Parathyroid adenoma (tissue), 2 donors: ENCODE measurements around the gene NFATC2.

Experiments used
- H2AFZ ChIP-seq: fragments of 300-600 bp; sonication (generic); one replicate; pipeline ENCODE4 v1.7.0; 2017; ENCODE audit warnings: antibody characterized with exemption, mild to moderate bottlenecking
- H3K27ac ChIP-seq: fragments of 300-600 bp; sonication (generic); one replicate; pipeline ENCODE4 v1.7.0; 2017
- H3K27me3 ChIP-seq: fragments of 300-600 bp; sonication (generic); one replicate; pipeline ENCODE4 v1.7.0; 2017; ENCODE audit warnings: low read length; ENCODE audit not compliant: control insufficient read depth, insufficient read depth
- H3K36me3 ChIP-seq: fragments of 300-600 bp; sonication (generic); one replicate; pipeline ENCODE4 v1.7.0; 2017; ENCODE audit warnings: low read length; ENCODE audit not compliant: control insufficient read depth, insufficient read depth
- H3K4me1 ChIP-seq: fragments of 300-600 bp; sonication (generic); one replicate; pipeline ENCODE4 v1.7.0; 2017; ENCODE audit warnings: control low read depth
- H3K4me2 ChIP-seq: fragments of 300-600 bp; sonication (generic); one replicate; pipeline ENCODE4 v1.7.0; 2017; ENCODE audit warnings: low read length
- H3K4me3 ChIP-seq: fragments of 300-600 bp; sonication (generic); one replicate; pipeline ENCODE4 v1.7.0; 2017; ENCODE audit warnings: low read depth, low read length
- H3K79me2 ChIP-seq: fragments of 300-600 bp; sonication (generic); one replicate; pipeline ENCODE4 v1.7.0; 2017; ENCODE audit warnings: control low read depth
- H3K9ac ChIP-seq: fragments of 300-600 bp; sonication (generic); one replicate; pipeline ENCODE4 v1.7.0; 2017; ENCODE audit warnings: mild to moderate bottlenecking
- H3K9me3 ChIP-seq: fragments of 300-600 bp; sonication (generic); one replicate; pipeline ENCODE4 v1.7.0; 2017; ENCODE audit warnings: low read length; ENCODE audit not compliant: control insufficient read depth
- TF ChIP-seq, protein P1 (sequence below): fragments of 300-600 bp; sonication (generic); IDR thresholded peaks from one replicate; pipeline ENCODE4 v1.7.0; 2017; ENCODE audit warnings: antibody characterized with exemption, mild to moderate bottlenecking
- donor health status: primary hyperparathyroidism.

The NFATC2 gene

DNA sequence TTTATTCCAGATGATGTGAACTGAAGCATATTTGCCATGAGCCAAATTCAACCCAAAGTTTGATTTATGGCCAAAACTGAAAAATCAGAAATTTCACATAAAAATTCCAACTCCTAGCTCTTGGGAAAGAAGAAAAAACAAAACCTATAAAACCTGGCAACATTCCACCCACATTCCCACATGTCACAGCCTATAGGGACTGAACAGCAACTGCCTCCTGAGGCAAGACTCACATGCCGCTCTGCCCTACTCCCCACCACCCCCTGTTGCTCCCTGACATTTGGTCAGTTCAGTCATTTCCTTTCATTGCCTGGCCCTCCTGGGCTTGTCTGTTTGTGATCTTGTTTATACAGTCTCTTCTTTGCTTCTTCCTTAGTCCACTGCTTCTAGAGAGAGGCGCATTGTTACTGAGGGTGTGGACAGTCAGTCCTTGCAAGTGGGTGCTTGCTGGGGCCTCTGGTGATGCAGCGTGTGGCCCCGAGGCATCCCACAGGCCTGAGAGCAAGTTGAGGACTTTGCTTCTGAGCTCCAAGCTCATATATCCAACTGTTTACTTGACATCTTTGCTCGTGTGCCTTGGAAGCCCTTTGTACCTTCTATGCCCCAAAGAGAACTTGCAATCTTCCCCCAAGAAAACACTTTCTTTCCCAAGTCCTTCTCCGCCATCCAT lies 31.4 kb downstream of the NFATC2 start:
- no peaks in the 10 kb centered on the region for H3K79me2 ChIP-seq
- no peaks in the 10 kb centered on the region for H3K27me3 ChIP-seq
- no peak overlapping the region for H3K4me3 ChIP-seq
- no peaks in the 10 kb centered on the region for H3K9me3 ChIP-seq
- H3K36me3 ChIP-seq = no peaks in the 10 kb centered on the region
- no peak overlapping the region for H3K27ac ChIP-seq
- no peak overlapping the region for H2AFZ ChIP-seq
- H3K9ac ChIP-seq = no peak overlapping the region
- H3K4me2 ChIP-seq = no peak overlapping the region
- H3K4me1 ChIP-seq = peaks cover 9% of the 10 kb centered on the region
- TF ChIP-seq, protein P1, sequence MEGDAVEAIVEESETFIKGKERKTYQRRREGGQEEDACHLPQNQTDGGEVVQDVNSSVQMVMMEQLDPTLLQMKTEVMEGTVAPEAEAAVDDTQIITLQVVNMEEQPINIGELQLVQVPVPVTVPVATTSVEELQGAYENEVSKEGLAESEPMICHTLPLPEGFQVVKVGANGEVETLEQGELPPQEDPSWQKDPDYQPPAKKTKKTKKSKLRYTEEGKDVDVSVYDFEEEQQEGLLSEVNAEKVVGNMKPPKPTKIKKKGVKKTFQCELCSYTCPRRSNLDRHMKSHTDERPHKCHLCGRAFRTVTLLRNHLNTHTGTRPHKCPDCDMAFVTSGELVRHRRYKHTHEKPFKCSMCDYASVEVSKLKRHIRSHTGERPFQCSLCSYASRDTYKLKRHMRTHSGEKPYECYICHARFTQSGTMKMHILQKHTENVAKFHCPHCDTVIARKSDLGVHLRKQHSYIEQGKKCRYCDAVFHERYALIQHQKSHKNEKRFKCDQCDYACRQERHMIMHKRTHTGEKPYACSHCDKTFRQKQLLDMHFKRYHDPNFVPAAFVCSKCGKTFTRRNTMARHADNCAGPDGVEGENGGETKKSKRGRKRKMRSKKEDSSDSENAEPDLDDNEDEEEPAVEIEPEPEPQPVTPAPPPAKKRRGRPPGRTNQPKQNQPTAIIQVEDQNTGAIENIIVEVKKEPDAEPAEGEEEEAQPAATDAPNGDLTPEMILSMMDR = no peak

DNA sequence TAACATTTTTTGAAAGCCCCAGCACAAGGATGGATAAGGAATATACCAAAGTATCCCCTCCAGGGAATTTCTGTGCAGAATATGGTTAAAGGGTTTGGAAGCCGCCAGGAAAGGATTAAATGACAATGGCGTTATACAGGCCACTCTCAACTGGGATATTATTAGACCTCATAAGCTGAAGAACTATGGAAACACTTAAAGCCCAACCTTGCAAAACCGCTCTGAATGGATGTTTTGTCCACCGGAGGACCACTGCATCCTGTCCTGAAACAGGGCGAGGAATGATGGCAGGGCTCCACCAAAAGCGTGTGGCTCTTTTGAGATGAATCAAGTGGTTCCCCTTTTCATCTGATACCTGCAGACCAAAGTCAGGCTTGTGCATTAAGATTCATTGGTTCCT lies 32.4 kb downstream of the NFATC2 start:
- no peak overlapping the region for H3K27ac ChIP-seq
- H3K36me3 ChIP-seq = no peaks in the 10 kb centered on the region
- no peak overlapping the region for H3K9ac ChIP-seq

DNA sequence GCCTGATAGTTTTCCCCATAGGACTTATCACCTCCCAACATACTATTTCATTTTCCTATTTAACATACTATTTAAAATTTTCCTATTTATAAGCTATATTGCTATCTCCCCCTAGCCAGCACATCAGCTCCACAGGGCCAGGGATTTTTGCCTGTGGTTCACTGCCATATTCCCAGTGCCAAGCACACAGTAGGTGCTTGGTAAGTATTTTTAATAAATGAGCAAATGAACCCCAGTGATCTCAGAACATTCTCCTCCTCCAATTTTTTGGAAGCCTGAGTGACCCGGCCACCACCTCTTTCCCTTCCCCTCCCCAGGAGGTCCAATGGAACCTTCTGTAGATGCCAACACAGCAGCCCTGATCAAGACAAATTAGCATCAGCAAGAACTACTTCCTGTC lies 33.3 kb downstream of the NFATC2 start:
- no peaks in the 10 kb centered on the region for H3K79me2 ChIP-seq
- H3K9me3 ChIP-seq = no peaks in the 10 kb centered on the region
- no peak overlapping the region for H3K9ac ChIP-seq
- no peak overlapping the region for H3K4me3 ChIP-seq
- H3K4me2 ChIP-seq = no peak overlapping the region
- H3K36me3 ChIP-seq = no peaks in the 10 kb centered on the region
- peaks cover 9% of the 10 kb centered on the region for H3K4me1 ChIP-seq
- H2AFZ ChIP-seq = no peak overlapping the region
- TF ChIP-seq, protein P1 = no peak
- no peak overlapping the region for H3K27ac ChIP-seq
- no peaks in the 10 kb centered on the region for H3K27me3 ChIP-seq

More for the DNA sequence above, 32.4 kb downstream of the NFATC2 start:
- Histone ChIP-seq H3K4me2 (no peak overlapping the region), H3K79me2 (no peaks in the 10 kb centered on the region), H3K9me3 (no peaks in the 10 kb centered on the region), H3K4me1 (peaks cover 9% of the 10 kb centered on the region), H2AFZ (no peak overlapping the region), H3K27me3 (no peaks in the 10 kb centered on the region), H3K4me3 (no peak overlapping the region)
- TF ChIP-seq, protein P1 = no peak

DNA sequence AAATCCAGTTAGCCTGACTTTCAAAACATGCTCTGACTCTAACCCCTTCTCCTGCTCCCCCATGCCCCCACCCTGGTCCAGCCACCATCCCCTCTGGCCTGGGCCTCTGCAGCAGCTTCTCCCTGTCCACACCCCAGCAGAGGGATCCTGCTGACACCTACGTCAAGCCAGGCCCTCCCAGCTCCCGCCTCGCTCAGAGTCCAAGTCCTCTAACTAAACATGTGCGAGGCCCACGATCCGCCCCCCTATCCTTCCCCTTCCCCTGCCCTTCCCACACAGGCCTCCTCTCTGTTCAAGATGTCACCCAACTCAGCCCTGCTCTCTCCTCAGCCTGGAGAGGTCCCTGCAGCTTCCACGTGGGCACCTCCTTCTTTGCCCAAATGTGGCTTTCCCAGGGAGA lies 33.7 kb downstream of the NFATC2 start:
- Histone ChIP-seq H3K4me2 (no peak overlapping the region), H3K79me2 (no peaks in the 10 kb centered on the region), H3K4me3 (no peak overlapping the region), H3K9me3 (no peaks in the 10 kb centered on the region), H3K27me3 (no peaks in the 10 kb centered on the region), H3K4me1 (peaks cover 9% of the 10 kb centered on the region), H3K36me3 (no peaks in the 10 kb centered on the region), H2AFZ (no peak overlapping the region), H3K9ac (no peak overlapping the region), H3K27ac (no peak overlapping the region)
- TF ChIP-seq, protein P1 = no peak

DNA sequence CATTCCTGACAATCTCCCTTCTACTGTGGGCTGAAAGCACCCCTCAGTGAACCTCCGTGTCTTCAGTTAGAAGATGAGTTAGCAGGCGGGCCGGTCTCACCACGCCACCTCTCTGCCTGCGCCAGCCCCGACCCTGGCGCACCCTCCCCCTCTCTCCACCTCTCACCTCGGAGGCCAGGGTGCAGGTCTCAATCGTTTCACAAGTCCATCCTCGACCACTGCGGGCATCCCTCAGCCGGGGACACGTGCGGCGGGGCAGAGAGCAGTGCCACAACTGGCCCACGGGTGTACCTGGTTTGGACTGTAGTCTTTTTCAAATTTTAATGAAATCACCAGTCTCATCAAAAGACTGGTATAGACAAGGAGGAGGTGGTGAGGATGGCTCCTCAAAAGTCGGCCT lies 34.4 kb downstream of the NFATC2 start:
- no peaks in the 10 kb centered on the region for H3K79me2 ChIP-seq
- no peaks in the 10 kb centered on the region for H3K27me3 ChIP-seq
- no peak overlapping the region for H2AFZ ChIP-seq
- no peaks in the 10 kb centered on the region for H3K9me3 ChIP-seq
- H3K4me2 ChIP-seq = no peak overlapping the region
- H3K27ac ChIP-seq = no peak overlapping the region
- peaks cover 5% of the 10 kb centered on the region for H3K4me1 ChIP-seq
- H3K36me3 ChIP-seq = no peaks in the 10 kb centered on the region
- no peak overlapping the region for H3K4me3 ChIP-seq
- TF ChIP-seq, protein P1 = no peak
- H3K9ac ChIP-seq = no peak overlapping the region
